OCI-LY7 (cell line): ENCODE results near the gene ATP8B3. TPM values are rescaled to one million over a fixed set of nuclear protein-coding genes. Genes with fewer than 3 reads are reported as not detected.

Experiments used
- BruUV-seq: library from RNA; stranded (reverse); fragments of 400-500 nt; replicated peaks from 2 replicates; lab custom pipeline; 2021; lab: Mats Ljungman, UMichigan
- CTCF ChIA-PET: fragments of 300-600 bp; sonication (Branson Sonifier 250); formaldehyde crosslinking; loops from one replicate; lab custom pipeline; 2022; ENCODE audit warnings: antibody characterized with exemption; ENCODE audit not compliant: unreplicated experiment; lab: Charles Lee
- POLR2A ChIA-PET: fragments of 300-600 bp; sonication (Branson Sonifier 250); formaldehyde crosslinking; loops from one replicate; lab custom pipeline; 2022; ENCODE audit warnings: antibody characterized with exemption; lab: Charles Lee
- DNase-seq: peaks from one replicate; pipeline ENCODE4 v3.0.0-alpha.2; 2015; ENCODE audit warnings: low spot score
- H2AFZ ChIP-seq: fragments of 200-600 bp; sonication (generic), shearing (Covaris generic); 2 replicates; pipeline ENCODE4 v1.6.1; 2014; ENCODE audit warnings: mild to moderate bottlenecking, antibody characterized with exemption, low read length, moderate library complexity
- H3K27ac ChIP-seq: fragments of 200-600 bp; sonication (generic); 2 replicates; pipeline ENCODE4 v1.5.1; 2014; ENCODE audit warnings: mixed run types, low read depth, mild to moderate bottlenecking, moderate library complexity, low read length, inconsistent platforms; ENCODE audit not compliant: poor library complexity, severe bottlenecking
- H3K36me3 ChIP-seq: fragments of 200-600 bp; sonication (generic); 2 replicates; pipeline ENCODE4 v1.6.1; 2014; ENCODE audit warnings: mild to moderate bottlenecking, antibody characterized with exemption, low read length, moderate library complexity, mixed read lengths; ENCODE audit not compliant: insufficient read depth
- H3K4me1 ChIP-seq: fragments of 200-600 bp; sonication (generic); 2 replicates; pipeline ENCODE4 v1.5.1; 2014; ENCODE audit warnings: mild to moderate bottlenecking, low read length; ENCODE audit not compliant: insufficient read depth, poor library complexity, severe bottlenecking
- H3K4me2 ChIP-seq: fragments of 200-600 bp; sonication (generic); 2 replicates; pipeline ENCODE4 v1.6.1; 2014; ENCODE audit warnings: mild to moderate bottlenecking, low read length
- H3K4me3 ChIP-seq: fragments of 200-600 bp; sonication (generic); 2 replicates; pipeline ENCODE4 v1.5.1; 2014; ENCODE audit warnings: mild to moderate bottlenecking, low read depth, low read length; ENCODE audit not compliant: poor library complexity, severe bottlenecking
- H3K79me2 ChIP-seq: fragments of 200-600 bp; sonication (generic); 2 replicates; pipeline ENCODE4 v1.6.1; 2016; ENCODE audit warnings: low read depth, mild to moderate bottlenecking, low read length, moderate library complexity, mixed read lengths; ENCODE audit not compliant: insufficient read depth
- H3K9me2 ChIP-seq: fragments of 200-600 bp; sonication (generic); 2 replicates; pipeline ENCODE4 v1.6.1; 2016; ENCODE audit warnings: mild to moderate bottlenecking, low read length, mixed read lengths; ENCODE audit not compliant: insufficient read depth
- H3K9me3 ChIP-seq: fragments of 200-600 bp; sonication (generic); 2 replicates; pipeline ENCODE4 v1.6.1; 2014; ENCODE audit warnings: mild to moderate bottlenecking, mixed run types, low read length, mixed read lengths
- H4K20me1 ChIP-seq: fragments of 200-600 bp; sonication (generic); 2 replicates; pipeline ENCODE4 v1.6.1; 2014; ENCODE audit warnings: mild to moderate bottlenecking, antibody characterized with exemption, low read length, moderate library complexity, mixed read lengths; ENCODE audit not compliant: insufficient read depth
- CTCF ChIP-seq: fragments of 200-600 bp; sonication (generic); conservative IDR thresholded peaks from 2 replicates; pipeline ENCODE4 v1.5.1; 2014; ENCODE audit warnings: mild to moderate bottlenecking, antibody characterized with exemption, low read length, moderate library complexity, mixed read lengths
- EZH2phosphoT487 ChIP-seq: fragments of 200-600 bp; sonication (generic); IDR thresholded peaks from 2 replicates; pipeline ENCODE4 v1.6.1; 2018; ENCODE audit warnings: low read depth, borderline replicate concordance, mild to moderate bottlenecking, mixed run types, antibody characterized with exemption, low read length, moderate library complexity, mixed read lengths
- intact Hi-C: fragments of 100-400 bp; cut with micrococcal nuclease; formaldehyde crosslinking; loops from one replicate; pipeline ENCODE4 v1.10.0; 2022; ENCODE audit not compliant: unreplicated experiment
- total RNA-seq, 2 experiments: library from RNA; depleted of rRNA in 1 of 2; stranded (reverse); fragments of >200 nt in 1 of 2; shearing (Covaris generic) in 1 of 2; gene quantifications; 2 replicates each; pipeline ENCODE4 v1.2.3, GENCODE V29; 2014 to 2022

ATP8B3 gene
- total RNA-seq, 2 experiments from 2014 or later, result 5.9 to 19.3 TPM

DNA sequence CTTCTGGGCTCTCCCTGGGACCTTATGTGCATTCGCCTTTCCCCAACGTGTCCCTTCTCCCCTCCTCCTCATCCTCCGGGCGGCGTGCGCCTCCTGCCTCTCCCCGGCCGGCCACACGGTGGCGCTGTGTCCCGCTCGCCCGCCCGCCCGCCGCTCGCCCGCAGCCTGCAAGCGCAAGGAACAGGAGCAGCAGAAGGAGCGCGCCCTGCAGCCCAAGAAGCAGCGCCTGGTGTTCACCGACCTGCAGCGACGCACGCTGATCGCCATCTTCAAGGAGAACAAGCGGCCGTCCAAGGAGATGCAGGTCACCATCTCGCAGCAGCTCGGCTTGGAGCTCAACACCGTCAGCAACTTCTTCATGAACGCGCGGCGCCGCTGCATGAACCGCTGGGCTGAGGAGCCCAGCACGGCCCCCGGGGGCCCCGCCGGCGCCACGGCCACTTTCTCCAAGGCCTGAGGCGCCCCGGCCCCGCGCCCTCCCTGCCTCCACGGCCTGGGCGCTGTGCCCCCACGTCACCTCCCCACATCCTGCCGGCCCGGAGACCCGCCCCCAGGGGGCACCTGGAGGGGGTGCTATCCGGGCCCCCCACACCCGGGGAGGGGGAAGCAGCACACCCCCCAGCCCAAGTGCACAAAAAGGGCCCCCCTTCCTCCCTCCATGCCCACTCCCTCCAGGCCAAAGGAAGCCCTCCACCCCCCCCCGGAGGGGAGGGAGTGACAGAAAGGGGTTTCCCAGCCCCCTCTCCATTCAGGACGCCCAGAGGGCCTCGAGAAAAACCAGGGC lies 36.9 kb downstream of the ATP8B3 start:
- Histone ChIP-seq H3K27ac (no peak overlapping the region), H3K9me2 (no peaks in the 10 kb centered on the region), H3K36me3 (no peaks in the 10 kb centered on the region), H3K4me2 (no peak overlapping the region), H4K20me1 (no peaks in the 10 kb centered on the region), H3K9me3 (peaks cover 12% of the 10 kb centered on the region), H3K79me2 (no peaks in the 10 kb centered on the region), H2AFZ (no peak overlapping the region), H3K4me1 (no peaks in the 10 kb centered on the region), H3K4me3 (no peak overlapping the region)
- ChIA-PET CTCF (no interaction called here), POLR2A (no interaction called here)
- TF ChIP-seq CTCF, result peak; percentile 89
- no peak for TF ChIP-seq EZH2phosphoT487
- DNase-seq, result peak; percentile 29
- BruUV-seq, result no TSS peak
- intact Hi-C loops, result loop anchor here (1.0 kb wide), 1 partner anchor 38 kb away; no protein-coding TSS in a partner anchor

- Histone ChIP-seq H3K27ac (no peak overlapping the region), H3K79me2 (no peaks in the 10 kb centered on the region), H2AFZ (no peak overlapping the region), H4K20me1 (no peaks in the 10 kb centered on the region), H3K36me3 (no peaks in the 10 kb centered on the region), H3K4me2 (no peak overlapping the region), H3K4me3 (no peak overlapping the region), H3K9me2 (no peaks in the 10 kb centered on the region), H3K9me3 (peaks cover 12% of the 10 kb centered on the region), H3K4me1 (no peaks in the 10 kb centered on the region)
- TF ChIP-seq EZH2phosphoT487, result no peak
- TF ChIP-seq CTCF, result no peak
- no peak for DNase-seq
- BruUV-seq, result no TSS peak
- POLR2A ChIA-PET, result interaction anchor here (0.7 kb wide), 1 partner anchor 235 kb away, joined by 4 read pairs; no protein-coding TSS in a partner anchor
- CTCF ChIA-PET, result no interaction called here
- intact Hi-C loops, result no loop called here
Observed at GRCh38 chr19:1773184-1773583, 38.9 kb downstream of the ATP8B3 start.
